Neural crest cell (in vitro differentiated cells): ENCODE data around the gene MAP3K19. TPM values are rescaled to one million over a fixed set of nuclear protein-coding genes. Genes with fewer than 3 reads are reported as not detected.

Experiments used
- DNase-seq: peaks from one replicate; pipeline ENCODE4 v3.0.0; 2021; ENCODE audit warnings: low read depth, mixed read lengths, low spot score
- H3K27ac Mint-ChIP-seq: one replicate; pipeline ENCODE4 v1.8.0; 2021; ENCODE audit warnings: mild to moderate bottlenecking, mixed read lengths; ENCODE audit not compliant: unreplicated experiment
- H3K27me3 Mint-ChIP-seq: 2 replicates; pipeline ENCODE4 v1.8.0; 2021; ENCODE audit warnings: low read depth, mild to moderate bottlenecking, mixed read lengths
- H3K36me3 Mint-ChIP-seq: 2 replicates; pipeline ENCODE4 v1.8.0; 2021; ENCODE audit warnings: low read depth, mild to moderate bottlenecking, mixed read lengths
- H3K4me1 Mint-ChIP-seq: 2 replicates; pipeline ENCODE4 v1.8.0; 2021; ENCODE audit warnings: mixed read lengths
- H3K4me3 Mint-ChIP-seq: one replicate; pipeline ENCODE4 v1.8.0; 2021; ENCODE audit warnings: mild to moderate bottlenecking, mixed read lengths
- H3K9me3 Mint-ChIP-seq: 2 replicates; pipeline ENCODE4 v1.8.0; 2021; ENCODE audit warnings: mixed read lengths
- total RNA-seq: library from RNA; stranded (reverse); gene quantifications from 2 replicates; pipeline ENCODE4 v1.2.1, GENCODE V29; 2021
- TF ChIP-seq, protein P1 (sequence below): fragments of 200-600 bp; sonication (generic); conservative IDR thresholded peaks from 2 replicates; pipeline ENCODE4 v1.5.0; 2021; ENCODE audit warnings: antibody characterized with exemption, mild to moderate bottlenecking

MAP3K19 gene
- total RNA-seq, 1 donor from 2014 or later = not detected

DNA sequence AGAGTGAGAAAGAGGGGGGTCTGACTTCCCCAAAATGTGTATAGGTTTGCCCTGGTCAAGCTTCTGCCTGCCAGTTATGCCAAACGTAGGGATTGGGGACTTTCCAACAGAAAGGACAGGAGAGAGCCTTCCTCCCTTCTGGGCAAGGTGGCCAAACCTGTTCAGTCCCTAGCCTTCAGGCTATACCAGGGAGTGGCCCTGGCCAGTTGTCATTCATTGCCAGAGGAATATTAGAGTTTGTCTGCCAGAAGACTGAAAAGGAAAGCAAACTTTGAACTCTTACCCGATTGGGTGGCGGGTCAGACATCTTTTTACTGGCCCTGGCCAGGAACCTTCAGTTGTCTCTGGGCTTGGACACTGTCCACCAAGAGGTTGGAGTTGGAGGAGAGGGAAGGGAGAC lies 27.0 kb upstream of the MAP3K19 start:
- Mint-ChIP-seq H3K27ac (no peak overlapping the region), H3K27me3 (no peaks in the 10 kb centered on the region), H3K9me3 (peaks cover 28% of the 10 kb centered on the region), H3K4me1 (no peaks in the 10 kb centered on the region), H3K4me3 (no peak overlapping the region), H3K36me3 (peaks cover 63% of the 10 kb centered on the region)
- DNase-seq = no peak
- TF ChIP-seq, protein P1, sequence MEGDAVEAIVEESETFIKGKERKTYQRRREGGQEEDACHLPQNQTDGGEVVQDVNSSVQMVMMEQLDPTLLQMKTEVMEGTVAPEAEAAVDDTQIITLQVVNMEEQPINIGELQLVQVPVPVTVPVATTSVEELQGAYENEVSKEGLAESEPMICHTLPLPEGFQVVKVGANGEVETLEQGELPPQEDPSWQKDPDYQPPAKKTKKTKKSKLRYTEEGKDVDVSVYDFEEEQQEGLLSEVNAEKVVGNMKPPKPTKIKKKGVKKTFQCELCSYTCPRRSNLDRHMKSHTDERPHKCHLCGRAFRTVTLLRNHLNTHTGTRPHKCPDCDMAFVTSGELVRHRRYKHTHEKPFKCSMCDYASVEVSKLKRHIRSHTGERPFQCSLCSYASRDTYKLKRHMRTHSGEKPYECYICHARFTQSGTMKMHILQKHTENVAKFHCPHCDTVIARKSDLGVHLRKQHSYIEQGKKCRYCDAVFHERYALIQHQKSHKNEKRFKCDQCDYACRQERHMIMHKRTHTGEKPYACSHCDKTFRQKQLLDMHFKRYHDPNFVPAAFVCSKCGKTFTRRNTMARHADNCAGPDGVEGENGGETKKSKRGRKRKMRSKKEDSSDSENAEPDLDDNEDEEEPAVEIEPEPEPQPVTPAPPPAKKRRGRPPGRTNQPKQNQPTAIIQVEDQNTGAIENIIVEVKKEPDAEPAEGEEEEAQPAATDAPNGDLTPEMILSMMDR = no peak

- H3K4me1 Mint-ChIP-seq = no peaks in the 10 kb centered on the region
- DNase-seq = no peak
- peaks cover 28% of the 10 kb centered on the region for H3K9me3 Mint-ChIP-seq
- H3K27me3 Mint-ChIP-seq = no peaks in the 10 kb centered on the region
- no peak overlapping the region for H3K4me3 Mint-ChIP-seq
- TF ChIP-seq, protein P1 = no peak
- no peak overlapping the region for H3K27ac Mint-ChIP-seq
- peaks cover 65% of the 10 kb centered on the region for H3K36me3 Mint-ChIP-seq
Measured at GRCh38 chr2:135072125-135072997, 25.1 kb upstream of the MAP3K19 start.

DNA sequence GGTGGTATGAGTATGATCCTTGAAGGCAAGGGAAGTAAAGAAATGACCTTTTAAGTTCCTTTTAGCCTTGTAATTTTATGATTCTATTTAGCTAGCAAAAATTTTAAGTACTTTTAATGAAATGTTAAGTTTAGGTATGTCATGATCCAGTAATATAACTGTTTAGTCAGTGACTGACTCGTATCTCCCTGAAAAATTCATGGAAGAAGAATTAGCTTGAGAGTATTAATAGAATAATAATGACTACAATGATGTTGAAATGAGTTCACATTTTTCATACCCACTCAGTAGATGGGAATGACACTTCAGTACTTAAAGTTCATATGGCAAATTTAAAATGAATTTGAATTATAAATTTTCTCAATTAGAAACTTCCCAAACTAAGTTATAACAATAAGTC lies 19.5 kb upstream of the MAP3K19 start:
- no peak for DNase-seq
- H3K4me3 Mint-ChIP-seq = no peak overlapping the region
- TF ChIP-seq, protein P1 = no peak
- H3K4me1 Mint-ChIP-seq = no peaks in the 10 kb centered on the region
- peaks cover 59% of the 10 kb centered on the region for H3K36me3 Mint-ChIP-seq
- H3K27me3 Mint-ChIP-seq = no peaks in the 10 kb centered on the region
- H3K9me3 Mint-ChIP-seq = peaks cover 9% of the 10 kb centered on the region
- H3K27ac Mint-ChIP-seq = no peak overlapping the region

GRCh38 chr2:135064149-135064548 lies 16.9 kb upstream of the MAP3K19 start:
- TF ChIP-seq, protein P1 = no peak
- Mint-ChIP-seq H3K9me3 (peaks cover 2% of the 10 kb centered on the region), H3K27ac (no peak overlapping the region), H3K27me3 (no peaks in the 10 kb centered on the region), H3K4me3 (no peak overlapping the region), H3K4me1 (no peaks in the 10 kb centered on the region), H3K36me3 (peaks cover 55% of the 10 kb centered on the region)
- DNase-seq = no peak

- H3K27me3 Mint-ChIP-seq = no peaks in the 10 kb centered on the region
- H3K4me1 Mint-ChIP-seq = no peaks in the 10 kb centered on the region
- H3K36me3 Mint-ChIP-seq = peaks cover 48% of the 10 kb centered on the region
- no peaks in the 10 kb centered on the region for H3K9me3 Mint-ChIP-seq
- H3K4me3 Mint-ChIP-seq = no peak overlapping the region
- no peak for DNase-seq
- H3K27ac Mint-ChIP-seq = no peak overlapping the region
- TF ChIP-seq, protein P1 = no peak
Measured at GRCh38 chr2:135063210-135063609, 16.0 kb upstream of the MAP3K19 start.
